ENCODE data around the gene HS3ST3B1.

Gene HS3ST3B1

DNA sequence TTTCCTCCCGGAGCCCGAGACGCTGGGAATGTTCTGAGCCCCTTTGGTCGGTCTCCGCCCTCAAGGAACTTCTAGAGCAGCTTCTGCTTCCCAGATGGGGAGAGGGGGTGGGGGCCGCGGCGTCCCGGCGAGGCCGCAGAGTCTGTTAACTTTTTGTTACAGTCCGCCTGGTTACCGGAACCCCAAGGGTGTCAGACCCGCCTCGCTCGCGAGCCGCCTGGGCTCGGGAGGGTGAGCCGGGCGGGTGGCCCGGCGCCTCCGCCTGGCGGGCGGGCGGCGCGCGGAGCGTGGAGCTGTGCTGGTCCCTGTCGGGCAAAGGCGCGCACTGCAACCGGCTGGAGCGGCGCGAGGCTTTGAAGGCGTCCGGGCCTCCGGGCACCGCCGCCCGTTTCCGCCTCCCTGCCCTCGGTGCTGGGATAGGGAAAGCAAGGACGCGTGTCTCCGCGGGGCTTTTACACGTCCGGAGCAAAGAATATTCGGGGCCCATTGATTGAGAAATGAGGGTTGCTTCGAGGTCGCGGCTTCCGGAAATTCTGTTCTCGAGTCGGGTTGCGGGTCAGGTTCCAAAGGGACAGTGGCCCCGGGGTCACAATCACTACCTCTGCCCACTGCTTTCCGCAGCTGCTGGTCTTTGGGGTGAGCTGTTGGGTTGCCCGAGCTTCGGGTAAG is 1.7 kb downstream of the HS3ST3B1 start (continued):
- TF ChIP-seq HOXC10 (CRISPR knock-in tag; IDR thresholded peaks at IDR 0.05) (no peak), ZNF449 (tag by site-specific recombination; IDR thresholded peaks at IDR 0.05) (no peak), SCRT1 (tag by site-specific recombination; IDR thresholded peaks at IDR 0.05; ENCODE audit: borderline replicate concordance) (no peak), GLI2 (tag by site-specific recombination; IDR thresholded peaks at IDR 0.05; ENCODE audit: borderline replicate concordance, low read depth) (no peak), ZNF776 (tag by site-specific recombination; IDR thresholded peaks at IDR 0.05; ENCODE audit: borderline replicate concordance) (no peak), ZNF529 (tag by site-specific recombination; IDR thresholded peaks at IDR 0.05; ENCODE audit: insufficient replicate concordance) (no peak), REST (tag by site-specific recombination; IDR thresholded peaks at IDR 0.05) (0 out of 2 replicates have a peak, but pooled peaks have one; percentile 23), ZNF280C (tag by site-specific recombination; IDR thresholded peaks at IDR 0.05) (no peak), GLIS1 (tag by site-specific recombination; IDR thresholded peaks at IDR 0.05) (no peak), ZNF302 (tag by site-specific recombination; IDR thresholded peaks at IDR 0.05; ENCODE audit: low read depth) (no peak), ZNF473 (tag by site-specific recombination; IDR thresholded peaks at IDR 0.05) (no peak), ZNF843 (tag by site-specific recombination; IDR thresholded peaks at IDR 0.05) (no peak), ZNF677 (tag by site-specific recombination; IDR thresholded peaks at IDR 0.05) (no peak), ZNF133 (tag by site-specific recombination; IDR thresholded peaks at IDR 0.05) (no peak), ZNF610 (tag by site-specific recombination; IDR thresholded peaks at IDR 0.05; ENCODE audit: borderline replicate concordance) (no peak), ZNF350 (tag by site-specific recombination; IDR thresholded peaks at IDR 0.05) (no peak), ZNF510 (tag by site-specific recombination; IDR thresholded peaks at IDR 0.05; ENCODE audit: insufficient replicate concordance) (no peak), ZNF658 (tag by site-specific recombination; IDR thresholded peaks at IDR 0.05) (no peak), ZNF621 (tag by site-specific recombination; IDR thresholded peaks at IDR 0.05) (no peak), ZFP69B (tag by site-specific recombination; IDR thresholded peaks at IDR 0.05) (no peak), ZNF155 (tag by site-specific recombination; IDR thresholded peaks at IDR 0.05) (no peak), ZNF16 (tag by site-specific recombination; IDR thresholded peaks at IDR 0.05; ENCODE audit: low read depth) (no peak), SALL2 (tag by site-specific recombination; IDR thresholded peaks at IDR 0.05; ENCODE audit: borderline replicate concordance) (no peak), SETDB1 (IDR thresholded peaks at IDR 0.05; ENCODE audit: insufficient read length, low read length) (no peak)
- TF ChIP-seq, protein P1, sequence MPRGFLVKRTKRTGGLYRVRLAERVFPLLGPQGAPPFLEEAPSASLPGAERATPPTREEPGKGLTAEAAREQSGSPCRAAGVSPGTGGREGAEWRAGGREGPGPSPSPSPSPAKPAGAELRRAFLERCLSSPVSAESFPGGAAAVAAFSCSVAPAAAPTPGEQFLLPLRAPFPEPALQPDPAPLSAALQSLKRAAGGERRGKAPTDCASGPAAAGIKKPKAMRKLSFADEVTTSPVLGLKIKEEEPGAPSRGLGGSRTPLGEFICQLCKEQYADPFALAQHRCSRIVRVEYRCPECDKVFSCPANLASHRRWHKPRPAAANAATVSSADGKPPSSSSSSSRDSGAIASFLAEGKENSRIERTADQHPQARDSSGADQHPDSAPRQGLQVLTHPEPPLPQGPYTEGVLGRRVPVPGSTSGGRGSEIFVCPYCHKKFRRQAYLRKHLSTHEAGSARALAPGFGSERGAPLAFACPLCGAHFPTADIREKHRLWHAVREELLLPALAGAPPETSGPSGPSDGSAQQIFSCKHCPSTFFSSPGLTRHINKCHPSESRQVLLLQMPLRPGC (tag by site-specific recombination; IDR thresholded peaks at IDR 0.05): no peak
- TF ChIP-seq, protein P2, sequence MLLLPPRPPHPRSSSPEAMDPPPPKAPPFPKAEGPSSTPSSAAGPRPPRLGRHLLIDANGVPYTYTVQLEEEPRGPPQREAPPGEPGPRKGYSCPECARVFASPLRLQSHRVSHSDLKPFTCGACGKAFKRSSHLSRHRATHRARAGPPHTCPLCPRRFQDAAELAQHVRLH (tag by site-specific recombination; IDR thresholded peaks at IDR 0.05): no peak
- TF ChIP-seq, protein P3, sequence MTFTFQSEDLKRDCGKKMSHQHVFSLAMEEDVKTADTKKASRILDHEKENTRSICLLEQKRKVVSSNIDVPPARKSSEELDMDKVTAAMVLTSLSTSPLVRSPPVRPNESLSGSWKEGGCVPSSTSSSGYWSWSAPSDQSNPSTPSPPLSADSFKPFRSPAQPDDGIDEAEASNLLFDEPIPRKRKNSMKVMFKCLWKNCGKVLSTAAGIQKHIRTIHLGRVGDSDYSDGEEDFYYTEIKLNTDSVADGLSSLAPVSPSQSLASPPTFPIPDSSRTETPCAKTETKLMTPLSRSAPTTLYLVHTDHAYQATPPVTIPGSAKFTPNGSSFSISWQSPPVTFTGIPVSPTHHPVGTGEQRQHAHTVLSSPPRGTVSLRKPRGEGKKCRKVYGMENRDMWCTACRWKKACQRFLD (tag by site-specific recombination; IDR thresholded peaks at IDR 0.05): no peak
- TF ChIP-seq, protein P4, sequence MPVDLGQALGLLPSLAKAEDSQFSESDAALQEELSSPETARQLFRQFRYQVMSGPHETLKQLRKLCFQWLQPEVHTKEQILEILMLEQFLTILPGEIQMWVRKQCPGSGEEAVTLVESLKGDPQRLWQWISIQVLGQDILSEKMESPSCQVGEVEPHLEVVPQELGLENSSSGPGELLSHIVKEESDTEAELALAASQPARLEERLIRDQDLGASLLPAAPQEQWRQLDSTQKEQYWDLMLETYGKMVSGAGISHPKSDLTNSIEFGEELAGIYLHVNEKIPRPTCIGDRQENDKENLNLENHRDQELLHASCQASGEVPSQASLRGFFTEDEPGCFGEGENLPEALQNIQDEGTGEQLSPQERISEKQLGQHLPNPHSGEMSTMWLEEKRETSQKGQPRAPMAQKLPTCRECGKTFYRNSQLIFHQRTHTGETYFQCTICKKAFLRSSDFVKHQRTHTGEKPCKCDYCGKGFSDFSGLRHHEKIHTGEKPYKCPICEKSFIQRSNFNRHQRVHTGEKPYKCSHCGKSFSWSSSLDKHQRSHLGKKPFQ (tag by site-specific recombination; IDR thresholded peaks at IDR 0.05): no peak
